Endometrial microvascular endothelial cells (primary cell): Measurements from ENCODE around the gene CACNG1. TPM values are rescaled to one million over a fixed set of nuclear protein-coding genes. Genes with fewer than 3 reads are reported as not detected.
"Not testable (repeated sequence)": the region's sequence is repeated elsewhere in the genome, so short reads cannot be mapped to it uniquely, and the experiment has no call there.

ENCODE experiments used
- in situ Hi-C: cut with HindIII; loops from 2 replicates; pipeline ENCODE4 v1.10.0; 2017; ENCODE audit warnings: low sequenced_read_pairs, low pct_unique_long_range_greater_than_20kb; ENCODE audit errors: inconsistent ontology term
- total RNA-seq: library from RNA; depleted of rRNA; stranded (reverse); fragments of >200 nt; gene quantifications from one replicate; pipeline ENCODE4 v1.2.3, GENCODE V29; 2015; ENCODE audit errors: inconsistent ontology term

CACNG1 gene
- total RNA-seq, 1 donor from 2014 or later, result not detected

DNA sequence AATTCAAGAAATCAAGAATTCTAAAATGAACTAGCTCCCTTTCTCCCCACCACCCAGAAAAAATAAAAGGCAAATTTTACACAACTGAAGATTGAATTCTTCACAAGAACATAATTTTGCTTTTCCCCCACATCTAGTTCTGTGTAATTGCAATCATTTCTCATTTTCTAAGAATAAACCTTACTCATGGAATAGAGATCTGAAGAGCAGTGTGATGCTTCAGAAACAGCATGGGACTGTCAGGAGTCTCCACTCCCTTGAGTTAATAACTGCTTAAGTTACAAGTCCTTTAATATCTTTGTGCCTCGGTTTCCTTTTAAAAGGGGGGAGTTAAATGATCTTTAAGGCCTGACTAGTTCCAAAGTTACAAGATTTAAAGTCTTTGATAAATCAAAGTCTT is 53.7 kb downstream of the CACNG1 start:
- in situ Hi-C loops, result no loop called here

DNA sequence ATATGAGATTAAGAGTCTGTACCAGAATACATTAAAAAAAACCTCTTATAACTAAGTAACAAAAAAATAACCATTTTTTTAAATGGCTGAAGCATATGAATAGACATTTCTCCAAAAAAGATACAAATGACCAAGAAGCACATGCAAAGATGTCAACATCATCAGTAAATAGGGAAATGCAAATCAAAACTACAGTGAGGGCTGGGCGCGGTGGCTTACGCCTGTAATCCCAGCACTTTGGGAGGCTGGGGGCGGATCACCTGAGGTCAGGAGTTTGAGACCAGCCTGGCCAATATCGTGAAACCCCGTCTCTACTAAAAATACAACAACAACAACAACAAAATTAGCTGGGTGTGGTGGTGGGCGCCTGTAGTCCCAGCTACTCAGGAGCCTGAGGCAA is 60.3 kb downstream of the CACNG1 start:
- in situ Hi-C loops, result not testable (repeated sequence)

DNA sequence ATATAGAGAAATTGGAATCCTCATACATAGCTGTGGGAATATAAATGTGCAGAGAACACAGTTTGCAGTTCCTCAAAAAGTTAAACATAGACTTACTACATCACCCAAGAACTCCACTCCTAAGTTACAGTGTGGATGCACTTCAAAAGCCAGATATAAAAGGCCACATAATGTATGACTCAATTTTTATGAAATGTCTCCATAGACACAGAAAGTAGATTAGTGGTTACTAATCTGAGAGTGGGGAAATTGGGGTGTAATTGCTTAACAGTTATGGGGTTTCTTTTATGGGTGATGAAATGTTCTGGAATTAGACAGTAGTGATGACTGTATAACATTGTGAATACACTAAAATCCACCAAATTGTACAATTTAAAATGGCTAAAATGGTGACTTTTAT is 60.9 kb downstream of the CACNG1 start:
- in situ Hi-C loops, result no loop called here

Other genes with a start within 250 kb of the CACNG1 start
- not detected for gene CACNG5, start 209.4 kb upstream of the CACNG1 start, total RNA-seq
- not detected for gene CACNG4, start 79.8 kb upstream of the CACNG1 start, total RNA-seq
- 18.2 TPM for gene HELZ, start 200.6 kb downstream of the CACNG1 start, total RNA-seq